OCI-LY7 (cell line): ENCODE data around the gene OR52B2.

Source experiments
- EZH2phosphoT487 ChIP-seq: fragments of 200-600 bp; sonication (generic); IDR thresholded peaks from 2 replicates; pipeline ENCODE4 v1.6.1; 2018; ENCODE audit warnings: low read depth, borderline replicate concordance, mild to moderate bottlenecking, mixed run types, antibody characterized with exemption, low read length, moderate library complexity, mixed read lengths
- TF ChIP-seq, protein P1 (sequence below): fragments of 200-600 bp; sonication (generic); conservative IDR thresholded peaks from 2 replicates; pipeline ENCODE4 v1.5.1; 2014; ENCODE audit warnings: mild to moderate bottlenecking, antibody characterized with exemption, low read length, moderate library complexity, mixed read lengths

GRCh38 chr11:6175440-6175839, 5.3 kb upstream of the OR52B2 start:
- TF ChIP-seq, protein P1, sequence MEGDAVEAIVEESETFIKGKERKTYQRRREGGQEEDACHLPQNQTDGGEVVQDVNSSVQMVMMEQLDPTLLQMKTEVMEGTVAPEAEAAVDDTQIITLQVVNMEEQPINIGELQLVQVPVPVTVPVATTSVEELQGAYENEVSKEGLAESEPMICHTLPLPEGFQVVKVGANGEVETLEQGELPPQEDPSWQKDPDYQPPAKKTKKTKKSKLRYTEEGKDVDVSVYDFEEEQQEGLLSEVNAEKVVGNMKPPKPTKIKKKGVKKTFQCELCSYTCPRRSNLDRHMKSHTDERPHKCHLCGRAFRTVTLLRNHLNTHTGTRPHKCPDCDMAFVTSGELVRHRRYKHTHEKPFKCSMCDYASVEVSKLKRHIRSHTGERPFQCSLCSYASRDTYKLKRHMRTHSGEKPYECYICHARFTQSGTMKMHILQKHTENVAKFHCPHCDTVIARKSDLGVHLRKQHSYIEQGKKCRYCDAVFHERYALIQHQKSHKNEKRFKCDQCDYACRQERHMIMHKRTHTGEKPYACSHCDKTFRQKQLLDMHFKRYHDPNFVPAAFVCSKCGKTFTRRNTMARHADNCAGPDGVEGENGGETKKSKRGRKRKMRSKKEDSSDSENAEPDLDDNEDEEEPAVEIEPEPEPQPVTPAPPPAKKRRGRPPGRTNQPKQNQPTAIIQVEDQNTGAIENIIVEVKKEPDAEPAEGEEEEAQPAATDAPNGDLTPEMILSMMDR: no peak
- TF ChIP-seq EZH2phosphoT487: no peak
